Keratinocyte (primary cell): ENCODE results near the gene STK32C.

Source experiments
- CTCF ChIP-seq, 3 experiments: IDR thresholded peaks in 1 of 3; conservative IDR thresholded peaks in 1 of 3; optimal IDR thresholded peaks in 1 of 3; 2 replicates in 2 of 3; 3 replicates in 1 of 3; pipeline versions ENCODE3 to v1.5.1; 2011; ENCODE audit warnings: low read length in 3 of 3, mild to moderate bottlenecking in 3 of 3, moderate library complexity in 2 of 3, control low read depth in 1 of 3, inconsistent platforms in 1 of 3; ENCODE audit not compliant: insufficient read depth in 2 of 3; ENCODE audit errors: extremely low read depth in 1 of 3
- EZH2 ChIP-seq: IDR thresholded peaks from one replicate; pipeline ENCODE4 v1.6.1; 2012; ENCODE audit warnings: inconsistent platforms, mild to moderate bottlenecking, low read length, moderate library complexity

GRCh38 chr10:132333386-132333785, 25.6 kb upstream of the STK32C start:
- TF ChIP-seq CTCF (optimal IDR thresholded peaks at IDR 0.05 in 1 of 3, IDR thresholded peaks at IDR 0.05 in 1 of 3, conservative IDR thresholded peaks at IDR 0.05 in 1 of 3; ENCODE audit: extremely low read depth in 1 of 3, insufficient read depth in 2 of 3, low read length in 3 of 3) (no peak), EZH2 (no peak)
